ENCODE measurements around the gene MSX1. TPM values are rescaled to one million over a fixed set of nuclear protein-coding genes. Genes with fewer than 3 reads are reported as not detected.

MSX1 gene
- total and polyA plus RNA-seq, 3 donors from 2014 or later, result 0.99 to 1.7 (median 1.7) TPM

DNA sequence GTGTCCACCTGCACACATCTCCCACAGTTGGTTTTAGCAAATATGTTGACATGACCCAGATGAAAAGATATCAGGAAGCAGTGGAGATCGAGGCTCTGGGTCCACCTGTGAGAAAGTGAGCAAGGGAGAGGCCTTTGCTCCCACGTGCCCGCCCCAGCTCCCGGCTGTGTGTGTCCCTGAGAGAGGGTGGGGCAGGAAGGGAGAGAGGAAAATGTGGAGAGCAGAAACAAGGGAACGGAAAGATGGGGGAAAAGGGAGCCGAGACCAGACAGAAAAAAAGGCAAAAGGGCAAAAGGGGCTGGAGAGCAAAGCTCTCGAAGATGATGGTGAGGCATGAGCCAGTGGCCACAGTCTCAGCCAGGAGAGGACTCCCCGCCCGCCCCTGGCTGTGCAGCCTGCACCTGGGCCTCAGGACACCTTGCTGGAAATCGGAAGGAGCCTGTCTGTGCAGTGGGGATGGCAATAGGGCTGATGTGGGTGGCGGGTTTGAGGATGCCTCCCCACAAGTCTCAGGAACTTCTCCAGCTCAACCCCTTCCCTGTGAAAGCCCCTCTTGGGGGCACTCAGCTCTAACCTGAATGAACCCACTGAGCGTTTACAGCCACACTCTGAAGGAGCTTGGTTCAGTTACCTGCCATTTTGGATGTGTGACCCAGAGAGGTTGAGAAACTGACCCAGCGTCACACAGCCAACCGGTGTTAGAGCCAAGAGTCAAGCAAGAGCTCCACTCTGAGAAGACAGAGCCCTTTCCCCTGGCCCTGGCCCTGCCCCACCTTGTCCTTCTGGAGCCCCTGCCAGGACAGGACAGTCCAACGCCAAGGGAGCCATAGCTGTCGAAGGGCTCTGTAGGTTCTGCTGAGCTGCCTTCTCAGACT, 20.3 kb upstream of the MSX1 start:
- no peak for DNase-seq
- TF ChIP-seq, protein P1, sequence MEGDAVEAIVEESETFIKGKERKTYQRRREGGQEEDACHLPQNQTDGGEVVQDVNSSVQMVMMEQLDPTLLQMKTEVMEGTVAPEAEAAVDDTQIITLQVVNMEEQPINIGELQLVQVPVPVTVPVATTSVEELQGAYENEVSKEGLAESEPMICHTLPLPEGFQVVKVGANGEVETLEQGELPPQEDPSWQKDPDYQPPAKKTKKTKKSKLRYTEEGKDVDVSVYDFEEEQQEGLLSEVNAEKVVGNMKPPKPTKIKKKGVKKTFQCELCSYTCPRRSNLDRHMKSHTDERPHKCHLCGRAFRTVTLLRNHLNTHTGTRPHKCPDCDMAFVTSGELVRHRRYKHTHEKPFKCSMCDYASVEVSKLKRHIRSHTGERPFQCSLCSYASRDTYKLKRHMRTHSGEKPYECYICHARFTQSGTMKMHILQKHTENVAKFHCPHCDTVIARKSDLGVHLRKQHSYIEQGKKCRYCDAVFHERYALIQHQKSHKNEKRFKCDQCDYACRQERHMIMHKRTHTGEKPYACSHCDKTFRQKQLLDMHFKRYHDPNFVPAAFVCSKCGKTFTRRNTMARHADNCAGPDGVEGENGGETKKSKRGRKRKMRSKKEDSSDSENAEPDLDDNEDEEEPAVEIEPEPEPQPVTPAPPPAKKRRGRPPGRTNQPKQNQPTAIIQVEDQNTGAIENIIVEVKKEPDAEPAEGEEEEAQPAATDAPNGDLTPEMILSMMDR (IDR thresholded peaks at IDR 0.05), result no peak
- no peak for TF ChIP-seq POLR2A (IDR thresholded peaks at IDR 0.05)
- intact Hi-C loops (cut with DNase I; ENCODE audit: low total_unique reads), result no loop called here
- Histone ChIP-seq H3K27ac (no peak overlapping the region), H3K4me3 (no peak overlapping the region), H3K4me1 (no peaks in the 10 kb centered on the region), H3K36me3 (ENCODE audit: low read depth, missing control alignments) (no peaks in the 10 kb centered on the region), H3K9me3 (no peaks in the 10 kb centered on the region), H3K27me3 (no peaks in the 10 kb centered on the region)
- 74 to 77% methylated on average over 15 to 16 of the region's 16 CpGs for WGBS, 2 donors

DNA sequence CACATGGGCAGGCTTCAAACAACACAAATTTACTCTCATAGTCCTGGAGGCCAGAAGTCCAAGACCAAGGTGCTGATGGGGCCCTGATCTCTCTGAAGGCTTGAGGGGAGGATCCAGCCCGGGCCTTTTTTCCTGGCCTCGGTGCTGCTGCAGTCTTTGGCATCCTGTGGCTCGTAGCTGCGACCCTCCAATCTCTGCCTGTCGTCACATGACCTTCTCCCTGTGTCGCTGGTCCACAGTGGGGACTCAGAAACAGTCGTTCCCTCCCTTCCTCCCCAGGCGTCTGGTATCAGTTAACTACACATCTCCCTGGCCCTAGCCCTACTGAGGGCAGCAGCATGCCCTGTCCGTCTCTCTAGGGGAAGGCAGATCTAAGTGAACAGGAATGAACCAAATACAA, 19.1 kb upstream of the MSX1 start:
- no peak for DNase-seq
- Histone ChIP-seq H3K4me1 (no peaks in the 10 kb centered on the region), H3K36me3 (ENCODE audit: low read depth, missing control alignments) (no peaks in the 10 kb centered on the region), H3K27ac (no peak overlapping the region), H3K4me3 (no peak overlapping the region), H3K9me3 (no peaks in the 10 kb centered on the region), H3K27me3 (no peaks in the 10 kb centered on the region)
- 53 to 77% methylated on average over 8 to 9 of the region's 9 CpGs for WGBS, 2 donors
- TF ChIP-seq POLR2A (IDR thresholded peaks at IDR 0.05), result no peak
- TF ChIP-seq, protein P1 (IDR thresholded peaks at IDR 0.05), result no peak
- intact Hi-C loops (cut with DNase I; ENCODE audit: low total_unique reads), result no loop called here

DNA sequence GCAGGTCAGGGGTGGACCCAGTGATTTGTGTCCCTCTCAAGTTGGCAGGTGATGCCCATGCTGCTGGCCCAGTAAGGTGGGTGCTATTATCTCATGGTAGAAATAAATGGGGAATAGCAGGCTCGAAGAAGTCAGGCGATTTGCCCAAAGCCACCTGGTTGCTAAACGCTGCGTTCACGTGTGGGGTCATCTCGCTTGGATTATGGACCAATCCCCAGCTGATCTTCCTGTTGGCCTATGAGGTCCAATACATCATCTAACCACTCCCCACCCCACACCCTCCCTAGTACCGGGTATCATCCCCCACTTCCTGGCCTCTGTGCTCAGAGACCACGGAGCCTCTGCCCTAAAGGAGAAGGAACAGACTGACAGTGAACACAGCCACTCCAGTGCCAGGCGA, 18.3 kb upstream of the MSX1 start:
- H3K36me3 ChIP-seq (ENCODE audit: low read depth, missing control alignments), result no peaks in the 10 kb centered on the region
- no peak overlapping the region for H3K27ac ChIP-seq
- no peak for DNase-seq
- no peak overlapping the region for H3K4me3 ChIP-seq
- no peaks in the 10 kb centered on the region for H3K27me3 ChIP-seq
- TF ChIP-seq, protein P1 (IDR thresholded peaks at IDR 0.05), result no peak
- TF ChIP-seq POLR2A (IDR thresholded peaks at IDR 0.05), result no peak
- H3K4me1 ChIP-seq, result no peaks in the 10 kb centered on the region
- H3K9me3 ChIP-seq, result no peaks in the 10 kb centered on the region
- intact Hi-C loops (cut with DNase I; ENCODE audit: low total_unique reads), result no loop called here
- 85 to 87% methylated on average over 9 of the region's 9 CpGs for WGBS, 2 donors

DNA sequence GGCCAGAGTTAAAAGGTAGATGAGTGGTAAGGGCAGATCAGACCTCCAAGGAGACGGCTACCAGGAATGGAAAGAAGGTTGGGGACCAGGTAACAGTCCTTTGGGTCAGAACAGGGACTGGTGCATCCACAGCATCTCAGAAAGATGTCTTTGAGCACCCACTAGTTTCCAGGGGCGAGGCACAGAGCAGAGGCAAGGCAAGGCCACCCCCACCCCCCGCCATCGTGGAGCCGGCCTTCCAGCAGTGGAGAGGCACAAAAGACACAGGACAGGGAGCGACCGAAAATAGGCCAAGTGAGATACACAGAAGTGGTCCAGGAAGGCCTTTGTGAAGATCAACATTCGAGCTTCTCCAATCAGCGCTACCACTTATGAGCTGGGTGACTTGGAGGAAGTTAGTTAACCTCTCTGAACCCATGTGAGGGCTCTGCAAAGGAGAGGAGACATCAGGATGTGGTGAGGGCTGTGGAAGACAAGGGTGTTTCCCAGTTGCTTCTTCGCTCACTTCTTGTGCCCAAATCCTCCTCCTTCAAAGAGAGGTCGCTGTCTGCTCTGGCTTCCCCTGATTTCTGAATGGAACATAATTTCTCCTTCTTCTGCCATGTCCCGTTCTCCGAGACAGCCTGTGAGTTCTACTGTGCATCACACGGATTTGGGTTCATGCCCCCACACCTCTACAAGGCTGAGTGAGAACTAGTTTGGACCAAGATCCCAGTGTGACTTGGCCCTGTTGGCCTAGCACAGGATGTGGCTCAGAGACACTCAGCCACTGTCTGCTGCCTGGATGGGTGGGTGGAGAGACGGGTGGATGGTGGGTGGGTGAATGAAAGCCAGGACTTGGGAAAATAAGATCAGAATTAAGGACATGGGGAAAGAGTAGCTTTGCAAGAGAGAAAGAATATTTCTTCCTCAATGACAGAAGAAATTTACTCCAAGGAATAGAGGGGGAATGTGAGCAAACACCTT, 16.7 kb upstream of the MSX1 start:
- TF ChIP-seq, protein P1 (IDR thresholded peaks at IDR 0.05), result no peak
- TF ChIP-seq POLR2A (IDR thresholded peaks at IDR 0.05), result no peak
- H3K4me1 ChIP-seq, result no peaks in the 10 kb centered on the region
- intact Hi-C loops (cut with DNase I; ENCODE audit: low total_unique reads), result no loop called here
- no peaks in the 10 kb centered on the region for H3K9me3 ChIP-seq
- no peak overlapping the region for H3K27ac ChIP-seq
- H3K36me3 ChIP-seq (ENCODE audit: low read depth, missing control alignments), result no peaks in the 10 kb centered on the region
- WGBS, 2 donors, result 87 to 91% methylated on average over 15 of the region's 15 CpGs
- no peak overlapping the region for H3K4me3 ChIP-seq
- H3K27me3 ChIP-seq, result no peaks in the 10 kb centered on the region
- DNase-seq, result no peak

Data from testis (tissue), 3 donors.